HG02973 (cell line): ENCODE measurements around the gene C11orf58.

Experiments
- ATAC-seq: cut with Tn5 transposase; IDR thresholded peaks from one replicate; pipeline ENCODE4 v1.9.1; 2021; ENCODE audit warnings: moderate library complexity; ENCODE audit not compliant: unreplicated experiment

Gene C11orf58

DNA sequence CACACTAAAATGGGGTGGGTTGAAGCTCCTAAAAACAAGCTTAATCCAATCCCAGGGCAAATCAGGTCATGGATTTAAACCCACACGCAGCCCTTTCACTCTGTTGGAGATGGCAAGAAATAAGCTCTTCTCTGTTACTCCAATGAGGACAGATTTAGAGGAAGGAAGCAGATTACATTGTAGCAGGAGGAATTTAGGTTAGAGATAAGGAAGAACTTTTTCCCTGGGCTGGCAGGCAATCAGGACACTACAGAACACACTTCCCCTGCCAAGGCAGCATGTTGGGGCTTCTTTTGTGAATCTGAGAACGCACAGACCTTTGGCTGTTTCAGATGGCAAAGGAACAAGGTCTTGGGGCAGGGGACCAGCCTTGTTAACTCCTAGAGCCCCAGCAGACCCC lies 46.2 kb downstream of the C11orf58 start:
- ATAC-seq = no peak

DNA sequence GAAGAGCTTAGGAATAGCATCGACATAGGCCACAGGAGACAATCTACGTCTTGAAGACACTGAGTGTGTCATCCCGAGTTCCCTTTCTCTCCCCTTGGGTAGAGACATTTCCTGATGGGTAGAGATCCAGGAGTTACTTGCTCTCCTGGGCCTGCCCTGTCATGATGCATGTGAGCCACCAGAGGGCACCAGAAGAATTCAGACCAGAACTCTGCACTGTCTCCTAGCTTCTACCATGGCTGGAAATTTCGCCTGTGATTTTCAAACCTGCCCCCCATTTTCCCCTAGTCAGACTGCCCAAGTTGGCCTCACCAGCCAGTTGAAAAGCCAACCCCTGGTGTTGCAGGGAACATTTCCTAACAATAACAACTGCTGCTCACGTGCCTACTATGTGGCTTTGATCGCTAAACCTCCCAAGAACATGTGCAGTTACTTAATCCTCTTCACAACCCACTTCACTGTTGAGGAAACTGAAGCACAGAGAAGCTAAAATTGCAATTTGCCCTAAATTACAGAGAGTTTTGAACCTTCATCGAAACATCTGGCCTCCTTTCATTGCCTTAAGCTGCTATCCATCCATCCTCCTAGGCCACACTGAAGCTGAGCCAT lies 47.2 kb downstream of the C11orf58 start:
- ATAC-seq = peak; percentile 90

DNA sequence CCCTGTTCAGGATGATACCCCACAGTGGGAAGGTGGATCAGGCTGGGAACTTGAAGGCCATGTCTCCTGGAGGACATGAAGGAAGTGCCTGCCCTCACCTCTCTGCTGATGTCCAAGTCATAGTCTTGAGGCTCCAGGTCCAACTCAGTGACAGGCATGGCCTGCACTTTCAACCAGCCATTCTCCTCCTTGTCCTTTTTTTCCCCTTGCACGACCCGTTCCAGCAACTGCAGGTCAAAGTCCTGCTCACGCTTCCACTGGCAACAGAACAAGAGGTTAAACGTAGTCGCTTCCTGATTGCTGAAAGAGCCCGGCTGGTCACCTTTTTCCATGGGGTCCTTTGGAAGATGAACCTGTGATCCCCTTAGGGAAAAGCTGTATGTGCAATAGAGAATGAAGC lies 47.7 kb downstream of the C11orf58 start:
- ATAC-seq = no peak

DNA sequence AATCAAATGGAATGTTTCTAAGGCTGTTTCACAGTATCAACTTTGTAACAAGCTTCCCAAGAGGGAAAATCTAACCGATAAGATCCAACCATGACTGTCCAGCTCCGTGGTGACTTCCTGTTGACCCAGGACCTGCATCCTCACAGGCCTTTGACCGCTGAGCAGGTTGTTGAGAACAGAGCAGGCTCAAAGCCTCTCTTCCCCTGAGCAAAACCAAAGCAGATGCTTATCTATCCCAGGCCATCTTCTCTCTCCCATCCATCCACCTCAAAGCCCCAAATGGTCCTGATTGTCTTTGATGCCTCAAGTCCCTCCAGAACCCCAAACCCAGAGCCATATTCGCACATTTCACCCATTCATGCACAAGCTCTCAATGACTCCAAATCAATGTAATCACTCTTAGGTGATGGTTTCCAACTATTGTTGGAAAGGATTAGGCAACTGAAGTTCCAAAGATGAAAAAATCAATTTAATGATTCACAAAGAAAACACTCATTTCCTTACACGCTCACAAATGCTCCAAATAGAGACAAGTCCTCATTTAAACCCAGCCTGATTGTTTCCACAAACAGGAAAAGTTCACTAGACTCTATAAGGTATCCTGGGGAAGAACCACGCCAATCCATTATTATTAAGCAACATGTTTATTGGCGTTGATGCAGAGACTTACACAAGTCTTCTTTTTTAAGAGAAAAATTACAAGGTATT lies 48.7 kb downstream of the C11orf58 start:
- no peak for ATAC-seq

DNA sequence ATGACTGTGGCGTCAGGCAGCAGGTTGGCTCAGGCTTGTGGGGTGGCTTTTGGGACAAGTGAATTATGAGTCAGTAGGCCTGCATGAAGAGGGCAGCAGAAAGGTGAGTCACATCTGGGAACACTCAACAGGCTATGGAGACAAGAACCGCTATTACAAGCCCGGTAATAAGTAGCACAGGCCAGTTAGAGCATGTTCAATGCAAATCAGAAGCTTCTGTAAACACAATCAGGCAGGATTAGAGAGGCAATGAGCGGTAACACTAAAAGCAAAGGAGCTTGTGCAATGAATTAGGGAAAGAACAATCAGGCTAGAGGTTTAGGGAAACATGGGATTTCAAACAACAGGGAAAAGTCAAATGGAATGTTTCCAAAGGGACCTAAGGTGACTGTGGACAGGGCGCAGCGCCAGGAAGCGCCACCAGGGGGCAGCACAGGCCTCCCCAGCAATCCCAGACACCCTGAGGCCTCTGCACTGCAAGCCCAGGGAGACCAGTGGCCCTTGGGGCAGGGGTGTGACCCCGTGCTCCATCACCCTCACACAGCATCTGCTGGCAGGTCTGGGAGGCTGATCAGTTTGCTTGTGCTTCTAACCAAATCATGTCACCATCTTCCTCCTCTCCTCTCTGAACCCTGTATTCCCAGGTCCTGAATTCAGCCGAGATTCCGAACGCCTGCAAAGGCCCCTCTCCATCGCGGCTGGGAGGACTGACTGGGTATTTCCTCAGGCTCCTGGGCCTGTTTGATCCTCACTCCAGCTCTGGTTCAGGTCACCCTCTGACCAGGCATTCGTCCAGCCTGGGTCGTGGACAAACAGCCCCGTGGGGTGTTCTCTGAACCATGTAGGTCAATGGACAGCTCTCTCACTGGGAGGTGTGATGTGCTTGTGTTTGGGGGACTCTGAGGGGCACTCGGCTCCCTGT lies 50.0 kb downstream of the C11orf58 start:
- ATAC-seq = peak; percentile 61

DNA sequence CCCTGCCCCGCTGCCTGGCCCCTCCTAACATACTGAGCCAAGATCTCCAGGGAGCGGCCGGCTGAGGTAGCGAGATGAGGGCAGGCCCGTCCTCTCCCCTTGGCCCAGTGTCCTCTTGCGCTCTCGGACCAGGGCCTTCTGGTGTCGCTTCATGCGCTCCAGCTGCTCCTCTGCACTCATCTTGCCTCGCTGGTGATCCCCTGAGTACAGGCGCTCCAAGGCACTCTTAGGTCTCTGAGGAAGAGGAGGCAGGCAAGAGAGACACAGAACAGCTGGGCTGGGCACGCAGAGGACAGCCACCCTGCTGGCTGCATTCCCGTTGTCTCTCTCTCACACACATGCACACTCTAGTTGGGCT lies 50.6 kb downstream of the C11orf58 start:
- ATAC-seq = no peak

DNA sequence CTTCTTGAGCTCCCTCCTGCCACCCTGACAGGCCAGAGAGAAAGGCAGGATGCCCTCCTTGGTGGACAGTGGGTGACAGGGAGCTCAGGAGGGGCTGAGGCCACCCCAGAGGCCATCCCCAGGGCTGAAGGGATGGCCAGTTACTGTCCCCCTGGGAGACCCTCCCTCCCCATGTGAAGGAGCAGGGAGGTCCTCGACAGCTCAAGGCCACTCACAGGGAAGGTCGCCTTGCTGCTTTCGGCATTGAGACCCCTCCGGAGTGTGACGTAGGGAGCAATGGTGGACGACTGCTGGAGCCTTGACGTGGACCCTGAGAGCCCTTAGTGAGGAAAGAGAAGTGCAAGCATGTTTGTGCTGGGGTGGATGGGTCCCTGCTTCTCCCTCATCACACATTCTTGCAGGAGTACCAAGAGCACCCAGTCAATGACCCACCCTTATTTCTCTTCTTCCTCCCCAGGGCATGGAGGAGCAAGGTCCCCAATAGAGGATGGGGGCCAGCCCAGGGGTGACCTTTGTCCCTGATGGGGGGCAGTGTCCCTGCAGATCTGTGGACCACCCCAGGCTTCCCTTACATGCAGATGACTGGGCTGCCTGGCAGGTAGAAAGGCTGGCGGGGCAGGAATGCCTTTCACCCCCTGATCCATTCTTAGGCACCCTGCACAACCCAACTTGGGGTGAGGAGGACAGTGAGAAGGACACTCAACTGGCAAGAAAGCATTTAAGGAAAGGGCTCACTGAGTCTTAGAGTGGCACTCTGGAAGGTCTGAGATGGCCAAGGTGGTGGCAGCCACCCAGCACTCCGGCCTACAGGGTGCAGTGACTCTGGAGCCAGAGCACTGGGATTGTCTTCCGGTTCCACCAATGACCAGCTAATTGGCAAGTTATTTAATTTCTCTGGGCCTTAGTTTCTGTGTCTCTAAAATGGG lies 51.4 kb downstream of the C11orf58 start:
- no peak for ATAC-seq

DNA sequence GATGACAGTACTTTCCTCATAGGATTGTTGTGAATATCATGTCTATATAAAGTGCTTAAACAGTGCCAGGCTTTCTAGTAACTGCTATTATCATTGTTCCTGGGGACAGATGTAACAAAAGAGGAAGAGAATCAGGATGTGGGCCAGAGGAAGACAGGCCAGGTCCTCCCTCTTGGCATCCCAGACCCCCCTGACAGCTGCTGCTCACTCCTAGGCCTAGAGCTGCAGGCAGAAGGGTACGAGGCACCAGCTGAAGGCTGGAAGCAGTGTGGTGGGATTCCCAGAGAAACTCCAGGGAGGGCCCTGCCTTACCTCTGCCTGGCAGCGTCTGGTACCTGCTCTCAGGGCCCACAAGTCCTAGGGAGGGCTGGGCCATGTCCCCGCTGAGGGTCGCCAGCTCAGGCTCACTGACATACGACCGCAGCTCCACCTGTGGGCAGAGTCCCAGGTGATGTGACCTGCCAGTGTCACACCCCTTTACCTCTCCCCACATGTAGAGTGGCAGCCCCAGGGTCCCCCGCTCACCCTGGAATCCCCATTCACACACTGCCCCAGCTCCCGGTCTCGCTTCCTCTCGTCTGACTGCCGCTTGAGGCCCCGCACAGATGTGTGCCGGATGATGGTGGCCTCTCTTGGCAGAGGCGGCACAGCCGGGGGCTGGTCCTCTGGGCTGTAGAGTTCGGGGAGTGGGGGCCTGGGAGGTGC lies 52.2 kb downstream of the C11orf58 start:
- ATAC-seq = no peak

DNA sequence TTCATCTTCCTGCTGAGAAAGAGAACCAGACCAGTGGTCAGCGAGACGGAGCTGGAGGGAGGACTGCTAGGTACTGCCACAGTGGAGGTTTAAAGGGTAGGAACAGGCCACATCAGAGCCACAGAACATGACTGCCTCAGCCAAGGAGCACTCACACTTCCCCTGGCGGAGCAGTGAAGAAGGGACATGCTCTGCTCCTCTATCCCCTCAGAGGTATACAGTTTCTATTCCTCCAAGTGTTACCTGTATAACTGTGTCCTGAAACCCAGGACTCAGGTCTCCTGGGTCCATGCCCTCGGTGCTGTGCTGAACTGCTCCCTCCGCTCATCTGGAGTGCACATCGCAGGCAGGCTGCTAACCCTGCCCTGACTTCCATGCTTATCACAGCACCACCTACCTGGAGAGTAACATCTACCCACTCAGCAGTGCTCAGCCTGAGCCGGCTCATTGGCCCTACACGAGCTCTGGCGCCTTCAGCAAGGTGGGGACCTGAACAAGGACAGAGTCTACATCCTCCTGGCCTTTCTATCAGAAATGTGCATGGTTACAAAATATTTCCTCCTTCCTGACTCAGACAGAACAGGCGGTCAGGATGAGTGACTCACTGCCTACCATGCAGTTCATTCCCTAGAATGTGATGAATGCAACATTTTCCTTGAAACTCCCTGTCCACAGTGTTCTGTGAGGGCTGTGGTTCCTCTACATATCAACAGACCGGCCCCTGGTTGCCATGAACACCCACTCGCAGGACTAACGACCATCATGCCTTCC lies 52.9 kb downstream of the C11orf58 start:
- ATAC-seq = no peak

DNA sequence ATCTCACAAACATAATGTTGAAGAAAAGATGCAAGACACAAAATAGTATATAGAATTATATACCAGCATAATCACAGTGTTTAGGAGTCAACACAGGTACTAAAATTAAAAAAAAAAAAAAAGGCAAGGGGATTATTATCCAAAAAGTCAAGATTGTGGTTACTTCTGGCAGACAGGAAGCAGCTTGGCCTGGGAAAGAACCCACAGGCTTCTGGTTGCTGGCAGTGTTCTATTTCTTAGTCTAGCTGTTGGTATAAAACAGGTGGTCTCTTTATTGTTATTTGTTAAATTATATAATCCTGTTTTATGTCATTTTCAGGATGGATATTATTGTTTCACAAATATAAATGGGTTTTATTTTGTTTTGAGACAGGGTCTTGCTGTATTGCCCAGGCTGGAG lies 54.0 kb downstream of the C11orf58 start:
- ATAC-seq = no peak

DNA sequence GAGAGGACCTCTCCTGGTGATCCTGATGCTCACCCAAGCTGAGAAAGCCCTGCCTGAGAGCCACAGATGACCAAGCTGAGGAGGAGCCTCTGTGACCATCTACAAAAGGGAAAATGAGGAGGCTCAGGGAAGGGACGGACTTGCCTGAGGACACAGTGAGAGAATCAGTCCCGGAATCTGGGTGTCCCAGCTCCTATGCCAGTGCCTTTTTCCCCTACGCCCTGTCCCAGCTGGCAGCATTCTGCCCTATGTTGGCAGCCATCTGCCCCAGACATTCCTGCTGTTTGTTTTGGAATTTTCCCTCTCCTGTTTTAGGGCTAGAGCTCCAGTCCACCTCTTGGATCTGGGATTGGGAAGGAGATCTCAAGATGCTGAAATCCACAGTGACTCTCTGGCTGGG lies 54.6 kb downstream of the C11orf58 start:
- ATAC-seq = no peak

DNA sequence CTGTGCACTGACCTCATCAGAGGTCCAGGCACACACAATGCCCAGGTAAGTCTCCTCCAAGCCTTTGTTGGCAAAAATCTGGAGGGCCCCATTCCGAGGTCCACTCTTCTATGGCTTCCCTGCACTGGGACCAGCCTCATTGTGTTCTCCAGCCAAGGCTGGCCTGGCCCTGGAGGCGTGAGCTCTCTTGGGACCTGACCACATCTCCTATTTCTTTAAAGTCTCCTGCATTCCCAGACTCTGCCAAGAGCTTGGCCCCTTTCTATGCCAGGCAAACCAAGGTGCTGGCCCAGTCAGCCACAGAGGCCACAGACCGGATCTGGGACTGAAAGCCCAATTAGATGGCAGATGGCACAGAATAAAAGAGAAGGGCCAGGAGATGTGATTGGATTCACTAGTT lies 55.1 kb downstream of the C11orf58 start:
- no peak for ATAC-seq

DNA sequence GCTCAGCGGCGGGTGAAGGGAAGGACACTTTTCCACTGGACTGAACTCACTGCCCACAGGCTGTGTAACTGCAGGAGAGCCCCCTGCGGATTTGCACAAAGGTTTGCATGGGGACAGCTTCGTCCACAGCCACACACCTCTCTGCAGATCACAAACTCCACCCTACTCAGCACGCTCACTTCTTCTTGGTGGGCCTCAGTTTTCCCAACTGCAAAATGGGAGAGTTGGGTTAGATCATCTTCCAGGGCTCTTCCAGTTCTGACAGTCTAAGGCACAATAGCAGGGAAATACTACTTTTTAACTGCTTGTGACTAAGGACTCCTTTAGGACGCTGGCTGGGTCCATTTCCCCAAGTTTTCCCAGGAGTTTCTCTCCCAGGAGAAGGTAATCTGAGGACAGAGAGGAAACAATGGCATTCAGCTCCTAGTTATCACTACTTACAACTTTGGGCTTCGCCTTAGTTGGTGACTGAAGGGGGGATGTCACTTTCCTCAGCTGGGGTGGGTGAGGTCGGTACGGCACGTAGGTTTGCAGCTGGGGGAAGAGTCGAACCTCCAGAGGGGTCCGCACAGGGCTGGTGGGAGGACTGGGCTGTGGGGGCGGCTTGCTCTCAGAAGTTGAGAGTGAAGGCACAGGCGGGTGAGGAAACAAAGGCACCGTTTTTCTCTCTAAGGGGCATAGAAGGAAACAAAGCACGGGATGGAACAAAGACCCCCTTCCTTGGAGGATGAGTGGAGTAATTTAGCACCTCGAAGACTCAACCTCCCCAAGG lies 55.8 kb downstream of the C11orf58 start:
- no peak for ATAC-seq

DNA sequence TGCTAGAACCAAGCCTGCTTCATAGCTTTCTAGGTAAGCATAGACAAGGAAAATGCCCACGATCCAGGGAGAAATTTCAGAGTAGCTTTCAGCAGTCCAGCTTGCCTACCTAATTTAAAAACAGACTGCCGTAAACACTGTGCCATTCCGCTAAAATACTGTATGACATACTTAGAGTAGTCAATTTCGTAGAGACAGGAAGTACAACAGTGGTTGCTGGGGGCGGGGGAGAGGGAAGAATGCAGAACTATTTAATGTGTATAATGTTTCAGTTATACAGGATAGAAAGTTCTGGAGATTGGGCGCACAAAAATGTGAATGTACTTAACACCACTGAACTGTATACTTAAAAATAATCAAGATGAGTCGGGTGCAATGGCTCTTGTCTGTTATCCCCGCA lies 56.7 kb downstream of the C11orf58 start:
- ATAC-seq = no peak

DNA sequence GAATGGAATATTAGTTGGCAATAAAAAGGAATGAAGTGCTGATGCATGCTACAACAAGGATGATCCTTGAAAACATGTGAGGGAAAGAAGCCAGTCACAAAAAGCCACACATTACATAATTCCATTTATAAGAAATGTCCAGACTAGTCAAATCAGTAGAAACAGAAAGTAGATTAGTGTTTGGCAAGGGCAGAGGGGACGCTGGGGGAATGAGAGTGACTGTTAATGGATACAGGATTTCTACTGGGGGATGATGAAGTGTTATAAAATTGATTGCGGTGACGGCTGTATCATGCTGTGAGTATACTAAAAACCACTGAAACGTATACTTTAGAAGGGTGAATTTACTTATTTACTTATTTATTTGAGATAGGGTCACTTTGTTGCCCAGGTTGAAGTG lies 57.9 kb downstream of the C11orf58 start:
- ATAC-seq = no peak

DNA sequence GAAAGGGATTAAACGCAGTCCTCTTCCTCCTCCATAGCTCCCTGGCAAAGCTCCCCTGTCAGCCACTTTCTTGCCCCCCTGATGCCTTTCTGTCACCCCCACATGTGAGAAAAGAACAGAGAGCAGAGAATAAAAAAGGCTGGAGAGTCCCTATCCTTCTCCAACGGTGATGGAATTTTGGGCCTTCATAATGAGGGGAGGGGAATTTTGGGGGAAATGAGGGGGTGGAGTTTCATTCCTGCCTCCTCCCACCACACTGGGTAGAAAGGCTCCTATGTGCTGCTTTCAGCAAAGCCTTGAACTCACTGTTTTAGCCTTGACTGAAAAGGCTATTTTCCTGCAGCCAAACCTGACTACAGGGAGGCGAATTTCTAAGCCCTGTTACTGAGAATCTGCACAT lies 59.3 kb downstream of the C11orf58 start:
- ATAC-seq = no peak

DNA sequence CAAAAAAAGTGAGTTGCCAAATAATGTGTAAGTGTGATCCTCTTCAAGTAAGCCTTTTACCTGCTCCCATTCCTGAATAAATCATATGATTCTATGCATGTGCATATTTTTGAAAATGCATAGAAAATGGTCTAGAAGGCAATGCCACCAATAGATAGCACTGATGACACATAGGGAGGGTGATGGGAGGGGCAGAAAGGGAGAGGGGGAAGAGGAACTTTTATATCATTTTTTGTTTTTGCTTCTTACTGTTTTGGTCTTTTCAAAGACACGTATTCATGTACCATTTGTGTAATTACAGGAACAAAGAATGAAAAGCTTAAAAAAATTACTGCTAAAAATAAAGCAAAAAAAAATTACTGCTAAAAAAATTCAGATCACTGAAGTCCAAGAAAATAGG lies 60.8 kb downstream of the C11orf58 start:
- no peak for ATAC-seq

DNA sequence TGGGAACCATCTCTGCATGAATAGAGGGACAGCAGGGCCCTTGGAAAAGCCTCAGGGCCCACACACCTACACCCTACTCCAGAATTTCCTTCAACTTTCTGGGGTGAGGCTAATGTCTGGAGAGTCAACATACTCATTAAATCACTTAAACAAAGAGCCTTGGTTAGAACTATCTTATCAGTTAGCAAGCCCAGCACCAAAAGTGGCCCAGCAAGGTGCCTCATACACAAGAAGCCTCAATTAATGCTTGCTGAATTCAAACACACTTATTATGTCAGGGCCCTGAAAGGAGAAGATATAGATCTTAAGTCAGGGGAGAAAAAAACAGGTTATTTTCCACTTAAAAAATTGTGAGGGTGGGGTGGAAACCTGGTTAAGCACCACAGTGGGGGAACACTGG lies 61.4 kb downstream of the C11orf58 start:
- ATAC-seq = no peak

DNA sequence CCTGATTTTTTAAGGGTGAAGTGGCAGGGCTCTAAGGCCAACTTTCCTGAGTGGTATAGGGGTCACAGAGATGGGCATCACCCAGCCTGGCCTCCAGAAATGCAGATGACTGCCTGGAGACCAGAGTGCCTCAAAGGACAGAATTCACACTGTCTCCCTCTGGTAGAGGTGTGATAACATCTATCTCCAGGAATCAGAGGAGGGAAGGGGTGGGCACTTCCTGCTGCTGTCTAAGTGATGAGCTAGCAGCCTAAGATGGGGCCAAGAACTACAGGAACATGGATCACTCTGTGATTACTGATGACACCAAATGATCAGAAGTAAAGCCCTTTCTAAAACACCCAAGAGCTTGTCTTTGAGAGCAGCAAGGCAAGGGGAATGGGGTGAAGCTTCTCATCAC lies 61.9 kb downstream of the C11orf58 start:
- ATAC-seq = no peak
